GM18517 (cell line): ENCODE measurements around the gene GPR68.
"Not testable (repeated sequence)": the region's sequence is repeated elsewhere in the genome, so short reads cannot be mapped to it uniquely, and the experiment has no call there.

Experiments
- ATAC-seq: cut with Tn5 transposase; IDR thresholded peaks from one replicate; pipeline ENCODE4 v1.9.1; 2021; ENCODE audit warnings: mild to moderate bottlenecking, moderate library complexity; ENCODE audit not compliant: unreplicated experiment

The GPR68 gene

GRCh38 chr14:91200802-91201201 is 43.7 kb downstream of the GPR68 start:
- not testable (repeated sequence) for ATAC-seq

- no peak for ATAC-seq
Measured at GRCh38 chr14:91197631-91198030, 46.9 kb downstream of the GPR68 start.

- no peak for ATAC-seq
Measured at GRCh38 chr14:91195881-91196280, 48.6 kb downstream of the GPR68 start.

- no peak for ATAC-seq
Measured at GRCh38 chr14:91193069-91193468, 51.4 kb downstream of the GPR68 start.

GRCh38 chr14:91190853-91191252 is 53.7 kb downstream of the GPR68 start:
- no peak for ATAC-seq

- ATAC-seq: no peak
Measured at GRCh38 chr14:91187271-91187670, 57.2 kb downstream of the GPR68 start.

- ATAC-seq: no peak
Measured at GRCh38 chr14:91186515-91187066, 57.9 kb downstream of the GPR68 start.

GRCh38 chr14:91185721-91186120 is 58.8 kb downstream of the GPR68 start:
- no peak for ATAC-seq

- no peak for ATAC-seq
Measured at GRCh38 chr14:91184559-91184958, 59.9 kb downstream of the GPR68 start.

GRCh38 chr14:91182753-91183152 is 61.8 kb downstream of the GPR68 start:
- ATAC-seq: not testable (repeated sequence)
